ENCODE data around the gene GNB1.

Gene GNB1

DNA sequence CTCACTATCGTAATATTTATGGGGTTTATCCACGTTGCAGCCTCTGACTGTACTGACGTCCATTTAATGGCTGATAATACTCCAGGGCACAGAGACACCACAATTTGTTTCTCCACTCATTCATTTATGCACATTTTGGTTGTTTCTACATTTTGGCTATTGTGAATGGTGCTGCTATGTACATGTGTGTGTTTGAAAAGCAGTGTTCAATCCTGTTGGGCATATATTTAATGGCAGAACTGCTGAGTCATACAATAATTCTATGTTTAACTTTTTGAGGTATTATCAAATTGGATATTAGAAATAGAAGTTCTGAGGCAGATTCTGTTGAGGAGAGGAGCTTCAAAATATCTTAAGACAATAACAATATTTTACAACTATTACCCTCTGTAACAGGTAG lies 73.7 kb downstream of the GNB1 start:
- DNase-seq, result no peak

DNA sequence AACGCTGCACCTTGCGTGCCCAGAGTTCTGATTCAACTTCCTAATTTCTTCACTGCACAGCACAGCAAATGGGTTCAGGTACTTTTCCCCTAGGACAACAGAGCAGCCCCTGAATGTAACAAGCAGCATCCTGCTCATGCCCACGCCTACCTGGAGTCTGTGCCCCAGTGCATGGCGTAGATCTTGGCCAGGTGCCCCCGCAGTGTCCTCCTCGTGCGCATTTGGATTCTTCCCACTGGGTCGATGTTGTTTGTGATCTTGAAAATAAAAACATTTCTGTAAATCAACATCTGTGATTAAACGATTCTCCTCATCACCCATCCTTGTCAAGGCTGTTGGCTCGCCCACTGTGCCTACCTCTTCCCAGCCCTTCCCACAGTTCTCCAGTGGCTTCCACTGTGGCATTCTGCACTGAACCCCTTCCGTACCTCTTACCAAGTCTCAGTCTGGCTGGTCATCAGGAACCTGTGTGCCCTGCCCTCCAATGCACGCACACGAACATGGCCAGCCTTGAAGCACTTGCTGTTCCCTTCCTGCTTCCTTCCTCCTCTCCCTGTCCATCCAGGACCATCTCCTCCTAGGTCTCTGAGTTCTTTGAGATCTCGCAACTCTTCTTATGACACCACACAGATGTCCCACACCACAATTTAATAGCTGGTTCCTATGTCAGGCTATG lies 75.1 kb downstream of the GNB1 start:
- DNase-seq, result no peak

DNA sequence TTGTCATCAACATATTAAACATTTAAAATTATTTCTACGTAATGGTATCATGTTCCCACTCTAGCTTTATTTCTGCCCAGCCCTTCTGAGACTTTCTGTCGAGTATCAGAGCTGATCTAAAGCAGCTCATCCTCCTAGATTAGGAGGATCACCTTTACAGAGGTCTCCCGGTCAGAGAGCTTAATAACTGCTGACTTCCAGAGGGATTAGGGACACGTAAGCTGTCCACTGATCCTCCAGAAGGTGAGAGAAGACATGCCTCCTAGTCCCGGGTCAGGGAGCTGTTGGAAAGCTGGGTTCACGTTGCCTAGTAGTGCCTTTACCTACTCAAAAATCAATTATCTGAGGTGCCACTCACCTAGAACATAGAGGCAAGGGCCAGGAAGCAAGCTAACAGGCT lies 81.4 kb downstream of the GNB1 start:
- DNase-seq, result no peak

DNA sequence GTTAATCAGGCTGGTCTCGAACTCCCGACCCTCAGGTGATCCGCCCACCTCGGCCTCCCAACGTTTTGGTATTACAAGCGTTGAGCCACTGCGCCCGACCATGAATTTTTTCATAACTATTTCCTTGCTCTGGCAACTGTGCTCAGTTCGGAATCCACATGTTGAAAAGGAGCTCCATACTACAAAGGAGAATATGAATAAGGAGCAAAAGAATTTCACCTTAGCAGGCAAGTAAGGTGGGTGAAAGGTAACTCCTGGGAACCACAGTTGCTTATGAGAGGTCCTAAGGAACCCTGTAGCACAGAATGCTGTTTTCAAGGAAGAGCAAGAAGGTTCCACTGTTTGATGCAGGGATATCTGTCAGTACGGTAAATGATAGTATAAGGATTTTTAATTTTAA lies 82.7 kb downstream of the GNB1 start:
- no peak for DNase-seq

DNA sequence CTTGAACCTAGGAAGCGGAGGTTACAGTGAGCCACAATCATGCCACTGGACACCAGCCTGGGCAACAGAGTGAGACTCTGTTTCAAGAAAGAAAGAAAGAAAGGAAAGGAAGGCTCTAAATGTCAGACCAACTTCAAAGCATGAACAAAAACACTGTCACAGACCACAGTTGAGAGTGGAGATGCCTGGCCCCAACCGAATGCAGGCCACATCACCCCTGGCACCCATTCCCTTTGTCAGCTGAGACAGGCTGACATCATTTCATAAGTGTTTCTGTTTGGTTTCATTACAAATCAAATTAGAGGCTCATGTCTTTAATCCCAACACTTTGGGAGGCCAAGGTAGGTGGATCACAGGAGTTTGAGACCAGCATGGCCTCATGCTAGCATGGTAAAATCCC lies 84.0 kb downstream of the GNB1 start:
- no peak for DNase-seq

DNA sequence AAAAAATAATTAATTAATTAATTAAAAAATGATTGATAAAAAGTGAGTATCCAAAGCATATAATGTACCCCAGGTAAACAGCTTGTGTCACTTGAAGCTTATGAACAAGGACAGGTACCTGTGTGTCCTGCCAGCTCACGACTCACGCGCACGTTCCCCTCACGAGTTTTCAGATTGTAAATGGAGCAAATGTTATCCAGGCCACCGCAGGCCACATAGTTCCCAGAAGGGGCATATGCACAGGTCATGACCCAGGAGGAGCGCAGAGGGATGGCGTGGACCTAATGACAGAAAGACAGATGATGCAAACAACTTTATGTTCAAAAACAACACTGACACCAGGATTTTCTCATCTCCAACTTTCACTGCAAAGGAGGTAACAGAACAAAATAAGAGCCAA lies 86.6 kb downstream of the GNB1 start:
- no peak for DNase-seq

DNA sequence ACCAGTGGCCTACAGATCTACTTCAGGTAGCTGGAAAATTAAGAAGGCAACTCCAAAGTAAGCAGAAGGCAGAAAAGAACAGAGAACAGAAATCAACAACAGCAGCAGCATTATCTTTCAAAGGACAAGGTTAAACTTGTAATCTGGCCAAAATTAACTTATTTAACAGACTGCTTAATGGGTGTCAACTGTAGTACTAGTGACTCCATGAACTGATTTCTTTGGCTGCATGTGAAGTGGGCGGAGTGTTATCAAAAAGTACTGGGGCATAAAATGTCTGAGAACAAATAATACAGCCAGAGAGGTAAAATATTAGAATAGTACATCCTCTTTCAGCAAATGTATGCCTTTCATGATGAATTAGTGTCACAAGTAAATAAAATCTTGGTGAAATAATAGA lies 88.0 kb downstream of the GNB1 start:
- no peak for DNase-seq

DNA sequence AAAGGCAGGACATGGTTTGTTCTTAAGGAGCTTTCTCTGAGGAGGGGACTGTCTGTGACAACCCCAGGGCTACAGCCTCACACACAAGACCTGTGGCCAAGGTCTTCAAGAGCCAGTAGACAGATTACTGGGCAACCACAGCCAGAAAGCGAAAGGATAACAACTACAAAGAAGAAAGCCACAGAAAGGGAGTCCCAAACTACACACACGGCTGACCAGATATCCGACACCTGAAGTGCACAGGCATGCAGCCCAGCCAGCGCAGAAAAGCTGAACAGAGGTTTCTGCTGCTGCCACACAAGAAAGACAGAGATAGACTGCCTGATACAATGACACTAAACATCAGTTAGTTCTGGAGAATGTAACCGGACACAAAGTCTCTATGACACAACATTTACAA lies 91.2 kb downstream of the GNB1 start:
- DNase-seq, result no peak

DNA sequence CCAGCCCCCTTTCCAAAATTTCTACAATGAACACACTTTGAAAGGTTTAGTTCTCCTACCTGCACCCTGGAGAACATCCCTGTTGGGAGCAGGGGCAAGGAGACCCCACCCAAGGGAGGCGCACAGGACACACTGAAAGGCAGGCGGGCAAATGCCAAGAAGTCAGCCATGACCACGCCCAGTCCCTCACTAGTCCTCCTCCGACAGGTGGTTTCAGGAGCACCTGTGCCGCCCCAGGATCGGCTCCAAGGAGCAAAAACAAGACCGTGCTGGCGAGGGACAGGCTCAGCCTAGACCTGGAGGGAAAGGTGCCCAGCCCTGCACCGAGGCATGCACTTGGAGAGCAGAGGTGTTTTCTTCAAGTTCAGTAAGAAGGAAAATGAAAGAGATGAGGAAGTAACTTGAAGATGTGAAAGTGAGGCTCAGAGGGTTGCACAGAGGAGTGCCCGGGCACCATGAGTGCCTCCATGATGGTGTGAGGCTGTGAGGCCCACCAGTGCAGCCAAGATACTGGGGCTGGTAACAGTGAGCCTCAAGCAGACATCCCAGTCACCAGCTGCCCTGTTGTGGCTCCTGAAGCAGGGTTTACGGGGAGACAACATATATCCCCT lies 93.1 kb downstream of the GNB1 start:
- DNase-seq, result no peak

DNA sequence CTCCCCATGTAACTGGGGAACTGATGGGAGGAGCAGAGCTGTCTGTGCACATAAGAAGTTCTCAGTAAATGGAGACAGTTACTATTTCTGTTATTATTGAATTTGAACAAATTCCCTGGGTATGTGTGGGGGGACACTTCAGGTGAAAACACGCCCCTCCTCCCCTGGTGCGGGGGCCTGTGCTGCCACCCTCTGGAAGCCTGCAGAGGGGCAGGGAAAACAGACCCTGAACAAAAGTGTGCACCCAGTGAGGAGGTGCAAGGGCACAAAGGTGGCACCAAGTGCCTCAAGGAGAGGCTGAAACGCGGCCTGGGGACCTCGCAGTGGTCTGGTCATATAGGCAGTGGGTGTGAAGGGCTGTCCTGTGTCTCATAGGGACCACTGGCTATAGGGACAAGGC lies 94.4 kb downstream of the GNB1 start:
- DNase-seq, result no peak

DNA sequence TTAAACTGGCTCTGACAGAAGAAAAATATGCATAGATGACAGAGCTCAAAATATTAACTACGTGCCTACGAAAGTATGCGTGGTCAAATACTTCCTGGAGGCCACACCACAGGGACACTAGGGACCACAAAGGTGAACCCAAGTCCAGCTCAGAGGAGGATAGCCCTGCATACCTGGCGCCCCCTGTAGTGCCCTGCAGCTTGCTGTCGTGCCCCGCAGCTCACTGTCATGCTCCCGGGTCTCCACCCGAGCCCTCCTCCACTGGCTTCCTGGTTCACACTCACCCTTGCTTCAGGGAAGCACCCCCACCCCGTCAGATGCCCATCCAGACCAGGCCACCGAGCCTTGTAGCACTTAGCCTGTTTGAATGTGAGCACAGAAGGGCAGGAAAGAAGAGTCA lies 95.9 kb downstream of the GNB1 start:
- DNase-seq, result no peak

DNA sequence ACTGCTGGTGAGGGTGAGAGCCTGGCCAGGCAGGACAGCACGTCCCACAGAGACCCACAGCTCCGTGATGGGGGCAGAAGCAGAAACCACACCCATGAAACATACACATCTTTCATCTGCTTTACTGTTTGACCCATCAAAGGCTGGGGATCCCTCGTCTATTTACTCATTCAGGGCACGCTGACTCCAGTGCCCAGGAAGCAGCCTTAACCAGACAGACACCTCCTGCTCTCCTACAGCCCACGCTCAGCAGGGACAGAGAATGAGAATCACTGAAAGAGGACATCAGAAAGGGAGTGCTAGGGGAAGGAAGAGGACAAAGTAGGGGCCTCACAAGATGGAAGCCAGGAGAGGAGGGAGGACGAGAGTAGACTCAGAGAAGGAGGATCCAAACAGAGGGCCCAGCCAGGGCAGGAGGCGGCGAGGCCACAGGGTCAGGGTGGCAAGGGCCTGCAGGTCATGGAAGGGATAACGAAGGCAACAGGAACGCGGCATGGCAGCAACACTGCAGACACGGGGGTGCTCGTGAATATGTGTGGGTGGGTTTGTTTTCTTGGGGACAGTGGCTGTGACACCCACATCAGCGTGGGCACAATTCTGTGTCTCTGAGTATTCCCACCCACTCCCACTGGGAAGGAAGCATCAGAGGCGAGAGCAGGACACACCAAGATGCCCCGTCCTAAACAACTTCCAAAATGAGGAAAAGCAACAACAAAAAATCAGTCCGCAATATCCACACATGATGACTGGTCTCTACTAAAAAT lies 97.2 kb downstream of the GNB1 start:
- no peak for DNase-seq

DNA sequence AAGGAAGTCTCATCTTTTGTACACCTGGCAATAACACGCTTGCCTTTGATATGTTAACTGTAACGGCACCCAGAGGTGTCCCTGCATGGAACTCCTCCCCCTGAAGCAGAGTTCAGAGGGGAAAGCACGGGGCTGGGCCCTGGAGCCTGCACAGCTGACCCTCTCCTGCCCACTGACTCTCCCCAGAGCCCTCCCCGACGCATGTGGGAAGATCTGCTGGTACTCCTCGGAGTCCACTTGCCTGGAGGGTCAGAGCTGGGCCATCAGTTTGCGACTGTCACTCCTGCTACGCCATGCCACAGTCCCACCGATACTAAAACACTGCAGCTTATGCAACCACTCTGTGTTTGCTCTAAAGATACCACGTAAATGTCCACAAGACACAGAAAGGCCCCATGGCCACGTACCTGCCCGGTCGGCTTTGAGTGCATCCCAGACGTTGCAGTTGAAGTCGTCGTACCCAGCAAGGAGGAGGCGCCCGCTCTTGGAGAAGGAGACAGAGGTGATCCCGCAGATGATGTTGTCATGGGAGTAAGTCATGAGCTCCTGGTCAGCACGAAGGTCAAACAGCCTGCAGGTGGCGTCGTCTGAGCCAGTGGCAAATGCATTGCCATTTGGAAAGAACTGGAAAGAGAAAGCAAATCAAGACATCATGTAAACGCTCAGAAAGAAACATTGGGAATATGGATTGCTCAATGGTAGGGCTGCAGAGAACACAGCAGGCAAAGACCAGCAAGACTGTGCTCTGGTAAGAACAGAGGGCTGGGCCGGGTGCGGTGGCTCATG lies 102.0 kb downstream of the GNB1 start:
- no peak for DNase-seq

DNA sequence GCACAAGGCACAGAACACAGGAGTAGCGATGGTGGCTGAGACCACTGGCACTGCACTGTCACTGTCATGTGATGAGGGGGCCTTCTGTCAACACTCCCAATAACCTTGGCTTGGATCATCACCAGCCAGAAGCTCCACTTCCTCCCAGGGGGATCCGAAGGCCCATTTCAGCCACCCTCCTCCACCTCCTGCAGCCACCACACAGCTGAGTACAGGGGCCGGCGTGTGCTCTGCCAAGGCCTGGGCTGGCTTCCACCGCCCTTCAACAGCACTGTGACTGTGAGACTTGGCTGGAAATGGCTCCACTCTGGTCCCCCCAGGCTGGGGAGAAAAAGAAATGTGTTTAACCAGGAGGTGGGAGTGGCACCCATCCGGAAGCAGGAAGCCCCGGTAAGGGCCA lies 102.8 kb downstream of the GNB1 start:
- no peak for DNase-seq

DNA sequence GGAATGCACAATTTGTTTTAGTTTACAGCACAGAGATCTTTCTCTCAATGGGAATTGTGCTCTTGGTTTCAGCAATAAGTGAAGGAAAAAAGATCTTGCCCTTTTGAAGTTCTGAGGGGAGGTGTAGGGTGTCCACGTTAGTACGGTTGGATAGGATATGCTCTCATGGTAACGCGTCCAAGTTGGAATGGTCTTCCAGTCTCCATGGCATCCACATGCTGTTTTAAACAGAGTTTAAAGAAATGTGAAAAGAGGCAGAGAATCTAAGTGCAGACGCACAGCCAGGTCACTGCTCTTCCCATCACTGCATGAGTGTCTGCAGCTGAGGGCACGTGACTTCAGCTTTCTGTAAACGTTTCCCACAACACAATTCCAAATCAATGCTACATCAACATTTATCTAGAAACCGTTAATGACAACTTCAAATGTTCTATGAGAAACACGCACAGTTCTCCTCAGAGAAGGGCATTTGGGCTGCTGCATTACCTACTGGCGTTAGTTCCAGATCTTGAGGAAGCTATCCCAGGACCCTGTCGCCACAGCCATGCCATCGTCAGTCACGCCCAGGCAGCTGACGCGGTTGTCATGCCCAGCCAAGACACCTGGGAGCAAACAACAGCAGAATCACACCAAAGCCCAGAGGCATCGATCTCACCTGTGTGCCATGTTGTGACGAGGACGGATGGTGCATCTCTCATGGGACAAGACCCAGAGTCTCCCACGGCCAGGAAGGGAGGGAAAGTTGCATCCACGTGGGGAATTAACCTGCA lies 103.9 kb downstream of the GNB1 start:
- DNase-seq, result no peak

DNA sequence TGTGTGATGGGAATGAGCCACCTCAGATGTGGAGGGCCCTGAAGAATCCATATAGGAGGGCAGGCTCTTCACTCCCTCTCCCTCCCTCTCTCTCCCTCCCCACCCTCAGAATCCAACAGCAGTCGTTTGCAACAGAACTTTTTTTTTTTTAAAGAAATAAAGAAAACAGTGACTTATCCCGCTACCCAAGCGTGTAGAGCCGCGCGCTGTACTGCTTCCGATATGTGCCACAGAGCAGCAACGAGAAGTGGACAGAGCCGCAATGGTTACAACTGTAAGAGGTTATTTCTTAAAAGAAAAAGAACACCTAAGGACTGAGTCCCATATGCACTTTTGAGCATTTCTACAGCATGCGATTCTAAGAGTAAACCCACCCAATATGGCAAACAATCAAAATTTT lies 105.2 kb downstream of the GNB1 start:
- no peak for DNase-seq

DNA sequence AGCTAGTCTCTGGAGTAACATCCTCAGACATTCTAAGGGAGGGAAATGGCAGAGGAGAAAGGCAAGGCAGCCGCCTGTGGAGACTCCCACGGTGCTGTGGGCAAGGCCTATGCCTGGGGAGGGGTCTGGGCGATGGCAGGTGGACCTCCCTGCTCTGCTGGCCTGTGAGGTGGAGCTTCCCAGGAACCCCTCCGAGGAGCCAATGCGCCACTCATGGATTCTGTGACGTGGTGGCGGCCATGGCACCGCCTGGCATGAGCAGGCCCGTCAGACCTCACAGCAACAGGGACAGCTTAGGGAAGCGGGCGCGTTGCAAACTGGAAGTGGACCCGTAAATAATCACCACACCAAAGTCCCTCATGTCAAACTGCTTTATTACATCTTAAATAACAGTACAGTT lies 106.0 kb downstream of the GNB1 start:
- no peak for DNase-seq

DNA sequence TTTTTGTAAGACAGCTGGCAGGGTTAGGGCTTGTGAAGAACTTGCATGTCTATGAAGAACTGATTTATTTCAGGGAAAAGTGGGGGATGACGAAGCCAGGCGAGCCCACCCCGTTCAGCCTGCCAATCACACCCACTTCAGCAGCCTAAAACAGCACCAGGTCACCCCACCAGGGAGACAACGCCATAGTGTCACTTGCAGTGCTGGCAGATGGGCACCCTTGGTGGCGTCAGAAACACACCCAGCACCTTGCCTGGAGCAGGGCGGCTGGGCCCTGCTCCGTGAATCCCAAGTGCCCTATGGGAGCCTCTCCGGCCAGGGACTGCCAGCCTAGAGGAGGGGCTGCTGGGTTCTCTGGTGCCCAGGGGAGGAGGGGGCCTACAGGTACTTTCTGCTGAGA lies 107.6 kb downstream of the GNB1 start:
- DNase-seq, result no peak

DNA sequence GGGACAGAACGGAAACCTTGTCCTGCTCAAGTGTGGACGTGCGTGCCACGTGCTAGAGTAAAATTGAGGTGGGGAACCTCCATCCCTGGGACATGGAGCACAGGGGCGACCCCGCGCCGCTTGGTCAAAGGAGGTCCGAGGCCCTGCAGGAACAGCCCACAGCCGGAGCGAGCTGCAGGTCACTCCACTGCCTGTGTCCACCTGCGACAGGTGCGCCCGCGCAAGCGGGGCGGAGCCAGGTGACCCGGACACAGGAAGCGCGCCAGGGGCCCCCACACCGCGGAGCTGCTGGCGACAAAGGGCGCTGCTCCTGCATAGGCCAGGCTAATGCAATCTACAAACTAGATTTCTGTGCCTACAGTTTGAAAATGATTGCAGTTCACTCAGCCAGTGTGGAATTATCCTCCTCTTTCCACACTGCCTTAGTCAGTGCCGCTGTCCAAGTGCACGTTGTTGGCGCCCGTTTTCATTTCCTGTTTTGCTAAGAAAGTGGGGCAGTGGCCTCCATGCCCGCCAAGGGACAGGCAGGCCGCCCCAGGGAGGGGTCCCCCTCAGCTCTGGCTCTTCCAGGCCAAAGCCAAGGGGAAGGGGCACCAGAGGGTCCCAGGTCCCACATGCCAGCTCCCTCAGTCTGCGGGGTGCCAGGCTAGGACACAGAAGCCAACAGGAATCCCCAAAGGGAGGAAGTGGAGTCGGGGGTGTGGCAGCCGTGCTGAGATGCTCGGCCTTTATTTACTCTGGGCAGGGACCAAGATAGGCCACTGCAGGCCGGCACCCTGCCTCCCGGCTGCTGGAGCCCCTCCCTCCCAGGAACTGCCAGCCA lies 108.3 kb downstream of the GNB1 start:
- DNase-seq, result no peak

DNA sequence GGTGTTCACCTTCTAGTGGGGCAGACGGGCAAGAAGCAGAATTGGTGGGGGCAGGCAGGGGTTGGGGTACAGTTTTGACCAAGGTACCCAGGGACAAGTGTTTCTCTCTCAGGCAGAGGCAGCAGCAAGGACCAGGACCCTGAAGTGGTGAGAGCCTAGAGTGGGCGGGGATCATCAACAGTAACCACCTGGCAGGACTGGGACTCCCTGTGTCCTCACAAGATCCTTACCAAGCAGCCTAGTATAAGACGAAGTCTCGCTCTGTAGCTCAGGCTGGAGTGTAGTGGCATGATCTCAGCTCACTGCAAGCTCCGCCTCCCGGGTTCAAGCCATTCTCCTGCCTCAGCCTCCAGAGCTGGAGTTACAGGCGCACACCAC lies 109.4 kb downstream of the GNB1 start:
- DNase-seq, result no peak

DNA sequence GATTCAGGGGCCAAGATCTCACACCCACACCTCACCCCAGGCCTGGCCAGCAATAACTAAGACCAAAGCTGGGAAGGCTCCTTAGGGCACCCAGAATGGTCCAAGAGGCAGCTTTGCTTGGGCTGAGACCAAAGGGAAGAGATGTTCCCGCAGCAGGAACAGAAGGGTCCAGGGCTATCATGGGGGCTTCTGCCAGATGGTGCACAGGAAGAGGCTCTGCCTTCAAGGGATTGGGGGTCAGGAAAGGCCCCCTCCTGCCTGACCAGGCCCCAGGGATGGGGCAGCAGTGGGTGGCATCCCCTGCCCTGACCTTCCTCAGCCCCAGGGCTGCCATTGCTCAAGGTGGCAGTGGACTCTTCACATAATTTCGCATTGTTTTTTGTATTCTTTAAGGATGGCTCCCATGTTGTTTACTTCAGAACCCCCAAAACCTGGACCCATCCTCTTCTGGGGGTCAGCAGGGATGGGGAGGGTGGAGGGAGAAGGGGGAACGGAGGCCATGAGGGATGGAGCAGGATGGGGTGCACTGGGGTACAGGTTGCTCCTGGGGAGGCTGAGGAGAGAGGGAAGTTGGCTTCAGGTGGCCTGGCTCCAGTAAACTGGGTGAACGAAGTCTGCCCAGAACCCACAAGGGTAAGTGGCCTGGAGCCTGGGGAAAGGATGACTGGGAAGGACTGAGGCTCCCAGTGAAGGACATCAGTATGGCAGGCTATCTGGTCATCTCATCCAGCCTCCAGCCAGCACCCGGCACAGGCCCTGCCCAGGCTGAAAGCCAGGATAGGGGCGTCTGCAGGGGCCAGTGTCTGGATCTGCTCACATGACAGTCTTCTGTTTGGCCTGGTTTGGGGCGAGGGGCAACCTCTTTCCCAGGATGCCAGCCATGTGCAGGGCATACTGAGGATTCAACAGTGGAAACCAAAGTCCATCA lies 110.0 kb downstream of the GNB1 start:
- no peak for DNase-seq
